ENCODE data around the gene NDUFA12.

The NDUFA12 gene

DNA sequence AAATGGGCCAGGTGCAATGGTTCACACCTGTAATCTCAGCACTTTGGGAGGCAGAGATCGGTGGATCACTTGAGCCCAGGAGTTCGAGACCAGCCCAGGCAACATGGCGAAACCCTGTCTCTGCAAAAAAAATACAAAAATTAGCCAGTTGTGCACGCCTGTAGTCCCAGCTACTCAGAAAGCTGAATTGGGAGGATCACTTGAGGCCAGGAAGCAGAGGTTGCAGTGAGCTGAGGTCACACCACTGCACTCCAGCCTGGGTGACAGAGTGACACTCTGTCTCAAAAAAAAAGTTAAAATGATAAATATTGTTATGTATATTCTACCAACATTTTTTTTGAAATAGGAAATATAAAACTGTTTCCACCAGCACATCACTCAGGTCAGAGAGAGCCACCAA, 64.9 kb downstream of the NDUFA12 start:
- Mint-ChIP-seq H3K36me3 (peaks cover 1% of the 10 kb centered on the region), H3K27me3 (no peaks in the 10 kb centered on the region), H3K27ac (no peak overlapping the region), H3K4me1 (peaks cover 11% of the 10 kb centered on the region), H3K9me3 (peaks cover under 1% of the 10 kb centered on the region), H3K4me3 (no peak overlapping the region)
- ATAC-seq = no peak

DNA sequence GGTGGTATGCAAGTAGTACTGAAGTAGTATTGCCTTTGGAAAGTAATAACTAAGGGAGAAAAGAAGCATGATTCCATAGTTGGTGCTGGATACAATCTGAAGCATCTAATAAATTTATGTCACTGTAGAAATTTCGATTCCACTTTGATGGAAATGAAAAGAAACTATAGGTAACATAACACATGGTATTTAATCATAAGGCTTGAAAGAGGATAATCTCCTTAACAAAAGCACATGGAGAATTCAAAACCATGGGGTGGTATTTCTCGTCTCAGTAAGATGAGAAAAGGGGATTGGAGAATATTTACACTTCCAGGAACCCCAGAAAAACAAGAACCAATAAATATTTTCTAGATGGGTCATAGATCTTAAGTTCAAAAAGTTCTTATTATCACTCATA, 72.7 kb downstream of the NDUFA12 start:
- Mint-ChIP-seq H3K36me3 (no peaks in the 10 kb centered on the region), H3K27me3 (no peaks in the 10 kb centered on the region), H3K27ac (no peak overlapping the region), H3K4me1 (no peaks in the 10 kb centered on the region), H3K9me3 (no peaks in the 10 kb centered on the region), H3K4me3 (no peak overlapping the region)
- ATAC-seq = no peak

DNA sequence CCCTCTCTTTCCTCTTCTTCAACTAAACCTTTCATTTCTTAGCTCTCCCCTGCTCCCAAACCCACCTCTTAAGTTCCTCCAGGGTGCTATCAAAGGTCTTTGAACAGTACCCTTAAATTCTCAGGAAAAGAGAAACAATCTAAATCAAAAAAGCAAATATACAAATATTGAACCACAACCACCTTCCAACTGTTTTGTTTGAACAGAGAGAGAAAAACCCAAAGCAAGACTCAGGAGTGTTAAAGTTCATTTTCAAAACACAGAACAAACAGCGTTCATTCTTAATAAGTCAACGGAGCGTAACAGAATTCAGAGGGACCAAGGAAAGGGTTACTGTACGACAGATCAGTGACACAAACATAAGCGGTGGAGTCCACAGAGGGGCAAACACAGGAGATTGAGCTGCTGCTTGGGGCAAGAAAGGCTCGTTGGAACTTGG, 73.3 kb downstream of the NDUFA12 start:
- Mint-ChIP-seq H3K27me3 (no peaks in the 10 kb centered on the region), H3K27ac (no peak overlapping the region), H3K4me3 (no peak overlapping the region), H3K4me1 (no peaks in the 10 kb centered on the region), H3K9me3 (no peaks in the 10 kb centered on the region), H3K36me3 (no peaks in the 10 kb centered on the region)
- no peak for ATAC-seq

DNA sequence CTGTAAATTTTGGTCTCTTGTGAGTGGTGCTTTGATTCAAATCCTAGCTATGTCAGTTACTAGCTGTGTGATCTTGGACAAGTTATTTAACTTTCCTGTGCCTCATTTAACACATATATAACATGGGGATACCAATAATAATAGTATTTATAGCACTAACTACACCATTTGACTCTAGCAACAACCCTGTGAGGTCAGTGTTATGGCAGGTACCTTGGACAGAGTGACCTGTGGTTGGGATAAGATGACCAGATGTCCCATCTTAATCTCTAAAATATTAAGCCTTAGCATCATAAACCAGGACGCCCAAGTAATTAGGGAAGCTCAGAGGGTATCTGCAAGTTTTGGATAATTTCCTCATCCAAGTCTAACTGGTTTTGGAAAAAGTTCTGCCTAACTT, 73.7 kb downstream of the NDUFA12 start:
- Mint-ChIP-seq H3K9me3 (no peaks in the 10 kb centered on the region), H3K4me1 (no peaks in the 10 kb centered on the region), H3K4me3 (no peak overlapping the region), H3K27ac (no peak overlapping the region), H3K36me3 (no peaks in the 10 kb centered on the region), H3K27me3 (no peaks in the 10 kb centered on the region)
- ATAC-seq = no peak

DNA sequence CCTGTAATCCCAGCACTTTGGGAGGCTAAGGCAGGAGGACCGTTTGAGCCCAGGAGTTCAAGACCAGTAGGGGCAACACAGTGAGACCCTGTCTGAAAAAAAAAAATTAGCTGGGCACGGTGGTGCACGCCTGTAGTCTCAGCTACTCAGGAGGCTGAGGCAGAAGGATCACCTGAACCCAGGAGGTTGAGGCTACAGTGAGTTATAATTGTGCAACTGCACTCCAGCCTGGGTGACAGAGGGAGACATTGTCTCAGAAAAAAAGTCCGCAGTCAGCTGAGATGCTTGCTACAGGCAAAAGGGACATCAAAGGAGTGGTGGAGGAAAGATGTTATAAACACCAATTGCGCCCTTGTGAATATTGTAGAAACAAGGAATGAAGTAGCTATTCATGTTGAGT, 77.8 kb downstream of the NDUFA12 start:
- ATAC-seq = no peak
- no peaks in the 10 kb centered on the region for H3K27me3 Mint-ChIP-seq
- peaks cover 13% of the 10 kb centered on the region for H3K4me1 Mint-ChIP-seq
- H3K9me3 Mint-ChIP-seq = no peaks in the 10 kb centered on the region
- no peak overlapping the region for H3K27ac Mint-ChIP-seq
- H3K36me3 Mint-ChIP-seq = no peaks in the 10 kb centered on the region
- no peak overlapping the region for H3K4me3 Mint-ChIP-seq

DNA sequence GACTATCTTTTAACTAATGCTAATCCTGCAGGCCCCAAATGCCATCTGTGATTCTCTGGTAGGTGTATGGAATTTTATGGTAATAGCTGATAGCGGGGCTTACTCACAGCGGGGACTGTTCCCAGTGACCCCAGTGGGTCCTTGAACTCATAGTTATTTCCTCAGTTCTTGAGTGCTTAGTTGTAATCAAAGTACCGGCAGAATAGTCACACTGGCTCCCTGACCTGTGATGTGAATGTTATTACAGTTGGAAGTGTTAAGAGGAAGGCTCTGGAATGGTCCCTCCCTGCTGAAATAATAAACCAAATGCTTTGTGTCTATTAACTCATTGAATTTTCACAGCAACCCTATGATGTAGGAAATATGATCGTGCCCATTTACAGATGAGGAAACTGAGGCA, 78.3 kb downstream of the NDUFA12 start:
- H3K4me1 Mint-ChIP-seq = peaks cover 13% of the 10 kb centered on the region
- no peaks in the 10 kb centered on the region for H3K36me3 Mint-ChIP-seq
- no peaks in the 10 kb centered on the region for H3K27me3 Mint-ChIP-seq
- H3K27ac Mint-ChIP-seq = no peak overlapping the region
- no peak for ATAC-seq
- H3K9me3 Mint-ChIP-seq = no peaks in the 10 kb centered on the region
- no peak overlapping the region for H3K4me3 Mint-ChIP-seq

DNA sequence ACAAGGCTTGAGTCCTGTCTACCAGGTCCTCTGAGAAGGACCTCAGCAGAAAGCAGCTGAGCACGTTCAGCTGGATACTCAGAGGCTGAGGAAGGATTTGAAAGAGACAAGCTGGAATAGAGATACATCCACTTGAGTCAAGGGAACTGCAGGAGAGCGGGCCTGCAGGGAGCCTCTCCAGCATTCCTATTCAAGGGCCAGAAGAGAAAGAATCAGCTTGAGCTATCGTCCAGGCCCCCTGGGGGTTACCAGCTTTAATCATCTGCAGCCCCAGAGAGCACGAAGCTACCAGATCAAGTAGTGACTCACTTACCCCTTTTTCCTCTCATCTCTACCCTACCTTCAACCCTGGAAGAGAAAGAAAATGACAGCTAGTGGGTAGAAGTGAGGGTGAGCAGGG, 80.9 kb downstream of the NDUFA12 start:
- no peak overlapping the region for H3K27ac Mint-ChIP-seq
- H3K36me3 Mint-ChIP-seq = no peaks in the 10 kb centered on the region
- H3K4me1 Mint-ChIP-seq = peaks cover 13% of the 10 kb centered on the region
- H3K9me3 Mint-ChIP-seq = no peaks in the 10 kb centered on the region
- H3K27me3 Mint-ChIP-seq = no peaks in the 10 kb centered on the region
- H3K4me3 Mint-ChIP-seq = no peak overlapping the region
- no peak for ATAC-seq

All from stimulated activated memory B cell treated with anti-CD40 and anti-IgM and Interleukin-4, amounts not matched to agents 10 μg/mL and 1 μg/mL and 100 μg/mL, for 72 hours (primary cell).